ENCODE measurements around the gene DLG2.

Gene DLG2

GRCh38 chr11:85652786-85653447 is 25.8 kb upstream of the DLG2 start:
- TF ChIP-seq, protein P1, sequence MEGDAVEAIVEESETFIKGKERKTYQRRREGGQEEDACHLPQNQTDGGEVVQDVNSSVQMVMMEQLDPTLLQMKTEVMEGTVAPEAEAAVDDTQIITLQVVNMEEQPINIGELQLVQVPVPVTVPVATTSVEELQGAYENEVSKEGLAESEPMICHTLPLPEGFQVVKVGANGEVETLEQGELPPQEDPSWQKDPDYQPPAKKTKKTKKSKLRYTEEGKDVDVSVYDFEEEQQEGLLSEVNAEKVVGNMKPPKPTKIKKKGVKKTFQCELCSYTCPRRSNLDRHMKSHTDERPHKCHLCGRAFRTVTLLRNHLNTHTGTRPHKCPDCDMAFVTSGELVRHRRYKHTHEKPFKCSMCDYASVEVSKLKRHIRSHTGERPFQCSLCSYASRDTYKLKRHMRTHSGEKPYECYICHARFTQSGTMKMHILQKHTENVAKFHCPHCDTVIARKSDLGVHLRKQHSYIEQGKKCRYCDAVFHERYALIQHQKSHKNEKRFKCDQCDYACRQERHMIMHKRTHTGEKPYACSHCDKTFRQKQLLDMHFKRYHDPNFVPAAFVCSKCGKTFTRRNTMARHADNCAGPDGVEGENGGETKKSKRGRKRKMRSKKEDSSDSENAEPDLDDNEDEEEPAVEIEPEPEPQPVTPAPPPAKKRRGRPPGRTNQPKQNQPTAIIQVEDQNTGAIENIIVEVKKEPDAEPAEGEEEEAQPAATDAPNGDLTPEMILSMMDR (IDR thresholded peaks at IDR 0.05; ENCODE audit: insufficient read depth, missing control alignments) = no peak
- FAIRE-seq (no peak), DNase-seq (ENCODE audit: insufficient read length, low spot score) (no peak)

DNA sequence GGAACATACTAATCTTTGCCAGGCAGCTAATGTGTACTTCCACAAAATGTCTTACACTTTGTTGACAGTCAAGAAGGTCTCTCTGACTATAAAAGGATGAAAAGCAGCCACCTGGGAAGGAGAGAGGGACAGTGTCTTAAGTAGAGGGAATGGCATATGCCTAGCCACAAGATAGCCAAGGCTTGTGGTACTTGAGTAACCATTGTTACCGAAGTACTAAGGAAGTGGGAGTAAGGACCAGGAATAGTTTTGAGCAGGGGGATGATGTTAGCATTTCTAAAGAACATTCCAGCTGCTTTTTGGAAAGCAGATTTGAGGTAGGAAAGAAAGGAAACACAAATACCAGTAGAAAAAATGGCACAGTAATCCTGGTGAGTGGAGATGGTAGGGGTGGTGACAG is 24.0 kb upstream of the DLG2 start:
- DNase-seq (ENCODE audit: insufficient read length, low spot score) (no peak), FAIRE-seq (no peak)
- TF ChIP-seq, protein P1 (IDR thresholded peaks at IDR 0.05; ENCODE audit: insufficient read depth, missing control alignments) = no peak

DNA sequence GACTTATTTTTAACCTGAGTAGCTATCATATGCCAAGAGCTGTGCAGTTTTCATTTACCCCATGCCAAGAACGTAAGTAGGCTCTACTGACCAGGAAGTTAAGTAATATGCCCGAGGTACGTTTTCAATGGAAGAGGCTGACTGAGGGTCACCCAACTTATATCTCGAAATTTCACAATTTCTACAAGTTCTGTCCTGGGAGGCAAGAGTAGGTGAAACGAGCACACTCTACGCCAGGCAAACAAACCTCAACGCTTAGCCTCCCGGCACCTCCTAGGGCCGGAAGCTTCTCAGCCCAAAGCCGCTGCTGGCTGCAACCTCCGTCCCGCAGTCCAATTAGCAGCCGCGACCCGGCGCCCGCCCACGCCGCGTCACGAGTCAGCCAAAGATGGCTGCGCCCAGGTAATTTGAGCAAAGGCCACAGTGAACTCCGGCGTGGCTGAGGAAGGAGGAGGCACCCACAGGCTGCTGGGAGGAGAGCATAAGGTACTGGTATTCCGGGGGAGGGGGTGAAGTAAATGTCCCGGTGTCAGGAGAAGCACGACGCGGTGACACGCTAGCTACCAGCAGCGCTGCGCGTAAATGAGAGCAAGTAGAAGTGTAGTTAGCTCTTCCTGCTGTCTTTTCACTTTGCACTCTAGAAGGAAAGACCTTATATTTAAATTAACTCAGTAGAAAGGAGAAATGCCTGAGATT is 20.6 kb upstream of the DLG2 start, which contains the start of gene TMEM126A:
Gene TMEM126A, plus strand, starts transcription at position 364 of the 696 bp plus-strand sequence. CDS start 2,289 bp downstream, outside the sequence.
- DNase-seq (ENCODE audit: insufficient read length, low spot score) = peak; percentile 33
- no peak for FAIRE-seq

DNA sequence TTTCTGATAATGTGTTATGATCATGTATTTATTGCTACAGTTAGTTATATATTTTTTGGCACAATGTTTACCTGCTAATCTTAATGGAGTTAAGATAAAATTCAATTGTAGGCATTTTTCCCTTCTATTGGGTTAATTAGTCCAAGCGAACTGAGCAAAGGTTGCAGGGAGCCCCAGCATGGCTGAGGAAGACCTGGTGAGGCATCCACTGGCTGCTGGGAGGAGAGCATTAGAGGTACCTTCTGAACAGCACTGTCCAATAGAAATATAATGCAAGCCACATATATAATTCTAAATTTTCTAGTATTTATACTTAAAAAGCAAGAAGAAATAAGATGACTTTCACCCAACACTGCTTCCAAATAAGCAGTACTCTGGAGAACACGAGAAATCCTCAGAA is 19.9 kb upstream of the DLG2 start:
- TF ChIP-seq, protein P1 (IDR thresholded peaks at IDR 0.05; ENCODE audit: insufficient read depth, missing control alignments) = no peak
- DNase-seq (ENCODE audit: insufficient read length, low spot score) (no peak), FAIRE-seq (no peak)

More for the DNA sequence above, 20.6 kb upstream of the DLG2 start, which contains the start of gene TMEM126A:
- TF ChIP-seq, protein P1 (IDR thresholded peaks at IDR 0.05; ENCODE audit: insufficient read depth, missing control alignments) = no peak

DNA sequence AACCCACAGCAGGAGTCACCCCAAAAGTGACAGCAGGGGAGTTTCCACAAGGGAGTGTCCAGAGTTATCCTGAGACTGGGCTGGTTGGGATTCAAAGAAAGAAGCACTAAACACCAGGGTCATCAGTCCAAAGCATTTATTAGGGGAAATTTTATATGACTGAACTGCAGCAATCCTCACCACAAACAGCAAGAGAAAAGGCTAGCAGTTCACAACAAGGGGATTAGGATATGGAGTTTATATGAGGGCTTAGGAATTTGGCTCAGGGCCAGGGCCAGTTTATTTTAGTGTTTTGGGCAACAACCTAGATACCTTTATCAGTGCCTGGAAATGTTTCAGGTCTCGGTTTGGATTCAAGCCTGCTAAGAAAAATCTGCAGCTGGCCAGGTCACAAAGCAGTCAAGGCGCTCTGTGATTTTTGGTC is 16.1 kb upstream of the DLG2 start:
- TF ChIP-seq, protein P1 (IDR thresholded peaks at IDR 0.05; ENCODE audit: insufficient read depth, missing control alignments) = no peak
- DNase-seq (ENCODE audit: insufficient read length, low spot score) = no peak
- FAIRE-seq = no peak

DNA sequence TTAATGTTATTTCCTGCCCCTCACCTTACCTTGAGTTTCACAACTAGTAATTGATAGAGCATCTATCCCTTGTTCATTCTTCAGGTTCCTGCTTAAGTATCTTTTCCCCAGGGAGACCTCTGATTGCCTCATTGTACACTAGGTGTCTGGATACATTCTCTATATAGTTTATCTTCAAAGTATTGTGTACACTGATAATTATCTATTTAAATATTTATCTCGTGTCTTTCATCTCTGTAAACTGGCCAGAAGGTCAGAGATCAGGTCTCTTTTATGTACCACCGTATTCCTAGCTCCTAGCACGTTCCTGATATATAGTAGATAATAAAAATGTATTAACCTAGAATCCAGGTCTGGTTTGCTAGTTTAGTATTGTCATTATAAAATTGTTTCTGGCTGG is 7.6 kb upstream of the DLG2 start:
- TF ChIP-seq, protein P1 (IDR thresholded peaks at IDR 0.05; ENCODE audit: insufficient read depth, missing control alignments) = no peak
- no peak for FAIRE-seq

More for the DNA sequence above, 7.6 kb upstream of the DLG2 start:
- DNase-seq (ENCODE audit: insufficient read length, low spot score) = no peak
